HepG2 (cell line): ENCODE measurements around the gene PAM16. TPM values are rescaled to one million over a fixed set of nuclear protein-coding genes. Genes with fewer than 3 reads are reported as not detected.

Experiments
- ATAC-seq: fragments of 200-7000 bp; cut with Tn5 transposase; 3 replicates; pipeline ENCODE4 v1.9.1; 2020; ENCODE audit warnings: mild to moderate bottlenecking, moderate library complexity
- BruUV-seq: library from RNA; stranded (reverse); fragments of 400-500 nt; replicated peaks from 2 replicates; lab custom pipeline; 2021; lab: Mats Ljungman, UMichigan
- CTCF ChIA-PET: fragments of 300-600 bp; formaldehyde crosslinking; extraction: SDS; loops from one replicate; lab custom pipeline; 2021; ENCODE audit warnings: low total read pairs, inconsistent platforms, low intra/inter-chr PET ratio; lab: Yijun Ruan, JAX
- POLR2A ChIA-PET: fragments of 350-600 bp; sonication (Branson Sonifier 250); formaldehyde crosslinking; loops from one replicate; lab custom pipeline; 2020; ENCODE audit warnings: antibody characterized with exemption, inconsistent platforms; lab: Yijun Ruan, JAX
- DNase-seq: peaks from one replicate; pipeline ENCODE4 v3.0.0-alpha.2; 2015; ENCODE audit warnings: low spot score
- FAIRE-seq: peaks from 3 replicates; lab custom pipeline; 2011; peaks lifted over from hg19 to GRCh38; lab: Jason Lieb, UNC
- H2AFZ ChIP-seq: one replicate; pipeline ENCODE4 v1.6.1; 2011; ENCODE audit warnings: low read length, inconsistent platforms
- H3K27ac ChIP-seq: fragments of 300-600 bp; 3 replicates; pipeline ENCODE4 v1.8.0; 2011; ENCODE audit warnings: mixed run types, mild to moderate bottlenecking, mixed read lengths, low read length, inconsistent platforms; ENCODE audit not compliant: insufficient read depth; ENCODE audit errors: extremely low read length
- H3K27me3 ChIP-seq, 2 experiments: fragments of 200-600 bp in 1 of 2; 2 replicates in 1 of 2; 3 replicates in 1 of 2; pipeline versions ENCODE4 v1.6.0 to v1.8.0; 2011; ENCODE audit warnings: low read length in 2 of 2, mild to moderate bottlenecking in 2 of 2, moderate library complexity in 2 of 2, inconsistent platforms in 1 of 2; ENCODE audit not compliant: insufficient read depth in 2 of 2, control insufficient read depth in 1 of 2
- H3K36me3 ChIP-seq, 2 experiments: fragments of 200-600 bp in 1 of 2; replicated peaks in 1 of 2; 2 replicates in 1 of 2; 3 replicates in 1 of 2; pipeline versions ENCODE4 v1.5.1 to v1.8.0; 2011; ENCODE audit warnings: low read length in 2 of 2, inconsistent platforms in 1 of 2; ENCODE audit not compliant: insufficient read depth in 2 of 2, control insufficient read depth in 1 of 2
- H3K4me1 ChIP-seq: 2 replicates; pipeline ENCODE4 v1.5.1; 2012; ENCODE audit warnings: low read length, inconsistent platforms; ENCODE audit not compliant: insufficient read depth
- H3K4me2 ChIP-seq: 2 replicates; pipeline ENCODE4 v1.6.0; 2011; ENCODE audit warnings: low read depth, low read length, inconsistent platforms
- H3K4me3 ChIP-seq, 3 experiments: fragments of 200-600 bp in 1 of 3; sonication (generic), shearing (Covaris generic) in 1 of 3; replicated peaks in 1 of 3; 2 replicates each; pipeline ENCODE4 v1.5.1; 2011 to 2016; ENCODE audit warnings: low read length in 3 of 3, inconsistent platforms in 2 of 3, low read depth in 2 of 3, mild to moderate bottlenecking in 2 of 3, control low read depth in 1 of 3, mixed read lengths in 1 of 3; ENCODE audit not compliant: insufficient read depth in 1 of 3
- H3K79me2 ChIP-seq: one replicate; pipeline ENCODE4 v1.6.1; 2011; ENCODE audit warnings: low read length, inconsistent platforms; ENCODE audit not compliant: insufficient read depth
- H3K9ac ChIP-seq: 2 replicates; pipeline ENCODE4 v1.6.0; 2011; ENCODE audit warnings: mild to moderate bottlenecking, low read depth, low read length, inconsistent platforms; ENCODE audit not compliant: insufficient read depth
- H3K9me3 ChIP-seq: 2 replicates; pipeline ENCODE4 v1.5.1; 2012; ENCODE audit warnings: mild to moderate bottlenecking, low read length
- H4K20me1 ChIP-seq: 2 replicates; pipeline ENCODE4 v1.6.0; 2011; ENCODE audit warnings: inconsistent platforms, mild to moderate bottlenecking, low read length, moderate library complexity; ENCODE audit not compliant: insufficient read depth
- ADNP ChIP-seq: sonication (generic); formaldehyde crosslinking; IDR thresholded peaks from 2 replicates; pipeline ENCODE4 v1.4.0; 2020; ENCODE audit warnings: missing genetic modification reagents
- CC2D1A ChIP-seq: sonication (generic); formaldehyde crosslinking; IDR thresholded peaks from 2 replicates; pipeline ENCODE4 v1.8.1; 2023; ENCODE audit warnings: mild to moderate bottlenecking, missing genetic modification reagents
- GATAD2A ChIP-seq: IDR thresholded peaks from 2 replicates; pipeline ENCODE4 v1.6.1; 2016
- HNRNPK ChIP-seq: fragments of 200-400 bp; formaldehyde crosslinking; IDR thresholded peaks from 2 replicates; pipeline ENCODE4 v1.6.1; 2018; ENCODE audit warnings: low read length, low read depth, moderate library complexity, mild to moderate bottlenecking; ENCODE audit not compliant: poor library complexity, severe bottlenecking
- NCOA2 ChIP-seq: sonication (generic); formaldehyde crosslinking; IDR thresholded peaks from 2 replicates; pipeline ENCODE4 v1.8.0; 2022; ENCODE audit warnings: inconsistent platforms
- SAP130 ChIP-seq: IDR thresholded peaks from 2 replicates; pipeline ENCODE4 v1.6.1; 2016; ENCODE audit warnings: low read depth
- ZFX ChIP-seq: sonication (generic); formaldehyde crosslinking; IDR thresholded peaks from 2 replicates; pipeline ENCODE4 v1.4.0; 2020; ENCODE audit warnings: mild to moderate bottlenecking, low read depth, missing genetic modification reagents, moderate library complexity
- ZNF263 ChIP-seq: sonication (generic); formaldehyde crosslinking; IDR thresholded peaks from 2 replicates; pipeline ENCODE4 v1.4.0; 2020; ENCODE audit warnings: missing genetic modification reagents
- ZNF335 ChIP-seq: sonication (generic); formaldehyde crosslinking; IDR thresholded peaks from 2 replicates; pipeline ENCODE4 v1.4.0; 2020; ENCODE audit warnings: missing genetic modification reagents
- ZNF350 ChIP-seq: sonication (generic); formaldehyde crosslinking; IDR thresholded peaks from 2 replicates; pipeline ENCODE4 v1.4.0; 2020; ENCODE audit warnings: mild to moderate bottlenecking, low read depth, missing genetic modification reagents, borderline replicate concordance
- ZNF589 ChIP-seq: sonication (generic); formaldehyde crosslinking; conservative IDR thresholded peaks from 2 replicates; pipeline ENCODE4 v1.8.0; 2022; ENCODE audit warnings: mild to moderate bottlenecking, moderate library complexity, missing genetic modification reagents
- WGBS: methylation state at CpG from one replicate; pipeline ENCODE4 v1.1.6; 2017; ENCODE audit warnings: low lambda C conversion rate; 5-methylcytosine and 5-hydroxymethylcytosine counted together
- in situ Hi-C: cut with HindIII; loops from 2 replicates; pipeline ENCODE4 v1.10.0; 2017; ENCODE audit warnings: low pct_unique_long_range_greater_than_20kb; ENCODE audit not compliant: extremely low pct_ligation_motif_present
- intact Hi-C: fragments of 100-400 bp; cut with micrococcal nuclease; formaldehyde crosslinking; loops from one replicate; pipeline ENCODE4 v1.10.0; 2022; ENCODE audit not compliant: unreplicated experiment
- polyA plus RNA-seq, 8 experiments: library from polyadenylated mRNA; depleted of rRNA in 3 of 8; stranded (reverse) in 7 of 8; unstranded in 1 of 8; fragments of >200 nt; fragmentation: Illumina TruSeq in 4 of 8; extraction: Trizol in 4 of 8; gene quantifications; 2 replicates each; pipeline versions ENCODE4 v1.2.1 to v1.2.3, GENCODE V29; 2011 to 2016; ENCODE audit warnings: low read depth in 4 of 8, missing spikeins in 1 of 8, mixed read lengths in 1 of 8; ENCODE audit not compliant: insufficient read depth in 1 of 8
- total RNA-seq, 5 experiments: library from RNA; depleted of rRNA; stranded (reverse); fragments of >200 nt; fragmentation: Illumina TruSeq; extraction: Trizol; gene quantifications; 2 replicates each; pipeline ENCODE4 v1.2.3, GENCODE V29; 2016; ENCODE audit warnings: low read depth in 1 of 5
- TF ChIP-seq, protein P1 (sequence below): sonication (generic); formaldehyde crosslinking; IDR thresholded peaks from 2 replicates; pipeline ENCODE4 v1.5.0; 2020; ENCODE audit warnings: mild to moderate bottlenecking, missing genetic modification reagents
- TF ChIP-seq, protein P2 (sequence below): sonication (generic); formaldehyde crosslinking; IDR thresholded peaks from 2 replicates; pipeline ENCODE4 v1.4.0; 2020; ENCODE audit warnings: mild to moderate bottlenecking, missing genetic modification reagents
- TF ChIP-seq, protein P3 (sequence below): IDR thresholded peaks from 2 replicates; pipeline ENCODE4 v1.6.1; 2018; ENCODE audit warnings: missing genetic modification reagents, mild to moderate bottlenecking, missing compliant biosample characterization
- TF ChIP-seq, protein P4 (sequence below): sonication (generic); formaldehyde crosslinking; IDR thresholded peaks from 2 replicates; pipeline ENCODE4 v1.4.0; 2020; ENCODE audit warnings: missing genetic modification reagents

The PAM16 gene
- total and polyA plus RNA-seq, 2 of the 13 experiments (the other 11 are each of a cell fraction or from before 2014, with no cell fraction given): 51.5 to 51.8 TPM

DNA sequence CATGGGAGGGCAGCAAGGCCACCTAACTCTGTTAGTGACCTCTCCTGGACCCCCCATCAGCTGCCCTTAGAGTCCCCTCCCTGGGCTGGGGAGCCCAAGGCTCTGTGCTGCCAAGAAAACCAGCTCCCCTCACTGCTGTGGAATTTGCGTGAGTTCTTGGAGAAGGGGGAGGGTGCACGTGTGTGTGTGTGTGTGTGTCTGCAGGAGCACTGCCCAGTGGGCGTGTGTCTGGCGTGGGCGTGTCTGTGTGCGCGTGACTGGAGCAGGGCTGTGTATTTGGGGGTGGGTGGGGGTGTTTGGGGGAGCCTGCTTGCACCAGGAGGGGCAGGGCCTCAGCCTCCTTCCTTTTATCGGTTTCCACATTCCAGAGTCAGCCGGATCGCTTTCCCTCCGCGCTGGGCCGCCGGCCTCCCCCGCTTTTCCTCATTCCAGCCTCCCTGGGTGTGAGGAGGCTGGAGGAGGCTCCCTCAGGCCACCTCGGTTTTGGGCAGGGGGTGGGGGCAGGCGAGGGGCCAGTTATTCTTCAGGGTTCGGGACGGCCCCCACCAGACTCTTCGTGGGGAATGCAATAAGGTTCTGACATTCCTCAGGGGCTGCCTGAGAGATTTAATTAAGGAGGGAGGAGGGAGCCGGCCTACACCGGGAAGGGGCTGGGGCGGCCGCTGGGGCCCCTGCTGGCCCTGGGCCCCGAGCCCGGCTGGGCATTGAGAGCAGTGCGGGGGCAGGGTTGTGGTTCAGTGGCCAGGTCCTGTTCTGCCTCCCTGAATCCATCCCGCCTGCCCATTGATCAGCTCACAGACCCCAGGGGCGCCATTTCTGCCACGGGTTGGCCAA lies 23.0 kb upstream of the PAM16 start:
- intact Hi-C loops: loop anchor here (2.0 kb wide), 1 partner anchor 15 kb away; no protein-coding TSS in a partner anchor
- WGBS: 24% methylated on average over 22 of the region's 30 CpGs
- in situ Hi-C loops: no loop called here
- Histone ChIP-seq H3K27me3 (no peaks in the 10 kb centered on the region), H3K4me1 (peaks cover 86% of the 10 kb centered on the region), H3K79me2 (peaks cover 50% of the 10 kb centered on the region), H3K9me3 (no peaks in the 10 kb centered on the region), H3K9ac (peak overlapping the region; percentile 42; the same call in 1 of the 2 replicates), H4K20me1 (peaks cover 37% of the 10 kb centered on the region), H3K4me3 (peak overlapping the region; percentile 76 to 92 (median 82); a peak in 5 of 6 replicates), H3K36me3 (peaks cover 0 to 2% of the 10 kb centered on the region in 2 experiments; a peak in 1 of 5 replicates), H3K4me2 (peak overlapping the region; percentile 86), H2AFZ (no peak overlapping the region), H3K27ac (peak overlapping the region; percentile 83)
- ChIA-PET CTCF (interaction anchor here (1.3 kb wide), 1 partner anchor 28 kb away, joined by 3 read pairs; no protein-coding TSS in a partner anchor), POLR2A (interaction anchor here (1.0 to 2.3 kb wide), 10 partner anchors 8 to 493 kb away, joined by 3 to 21 read pairs (median 6); partner anchors contain the start of genes CREBBP and PAM16)
- ATAC-seq (no peak), DNase-seq (no peak), FAIRE-seq (no peak)
- TSS peak; percentile 3 for BruUV-seq
- TF ChIP-seq CC2D1A (no peak), ADNP (CRISPR knock-in tag) (no peak), NCOA2 (CRISPR knock-in tag) (no peak), GATAD2A (CRISPR knock-in tag) (no peak), SAP130 (CRISPR knock-in tag) (0 out of 2 replicates have a peak, but pooled peaks have one; percentile 9), HNRNPK (peak; percentile 1), ZNF335 (no peak), ZNF589 (CRISPR knock-in tag) (no peak), ZNF263 (CRISPR knock-in tag) (no peak), ZNF350 (CRISPR knock-in tag) (no peak), ZFX (CRISPR knock-in tag) (0 out of 2 replicates have a peak, but pooled peaks have one; percentile 7)
- TF ChIP-seq, protein P1, sequence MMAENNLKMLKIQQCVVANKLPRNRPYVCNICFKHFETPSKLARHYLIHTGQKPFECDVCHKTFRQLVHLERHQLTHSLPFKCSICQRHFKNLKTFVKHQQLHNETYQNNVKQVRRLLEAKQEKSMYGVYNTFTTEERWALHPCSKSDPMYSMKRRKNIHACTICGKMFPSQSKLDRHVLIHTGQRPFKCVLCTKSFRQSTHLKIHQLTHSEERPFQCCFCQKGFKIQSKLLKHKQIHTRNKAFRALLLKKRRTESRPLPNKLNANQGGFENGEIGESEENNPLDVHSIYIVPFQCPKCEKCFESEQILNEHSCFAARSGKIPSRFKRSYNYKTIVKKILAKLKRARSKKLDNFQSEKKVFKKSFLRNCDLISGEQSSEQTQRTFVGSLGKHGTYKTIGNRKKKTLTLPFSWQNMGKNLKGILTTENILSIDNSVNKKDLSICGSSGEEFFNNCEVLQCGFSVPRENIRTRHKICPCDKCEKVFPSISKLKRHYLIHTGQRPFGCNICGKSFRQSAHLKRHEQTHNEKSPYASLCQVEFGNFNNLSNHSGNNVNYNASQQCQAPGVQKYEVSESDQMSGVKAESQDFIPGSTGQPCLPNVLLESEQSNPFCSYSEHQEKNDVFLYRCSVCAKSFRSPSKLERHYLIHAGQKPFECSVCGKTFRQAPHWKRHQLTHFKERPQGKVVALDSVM (CRISPR knock-in tag): peak; percentile 87
- TF ChIP-seq, protein P2, sequence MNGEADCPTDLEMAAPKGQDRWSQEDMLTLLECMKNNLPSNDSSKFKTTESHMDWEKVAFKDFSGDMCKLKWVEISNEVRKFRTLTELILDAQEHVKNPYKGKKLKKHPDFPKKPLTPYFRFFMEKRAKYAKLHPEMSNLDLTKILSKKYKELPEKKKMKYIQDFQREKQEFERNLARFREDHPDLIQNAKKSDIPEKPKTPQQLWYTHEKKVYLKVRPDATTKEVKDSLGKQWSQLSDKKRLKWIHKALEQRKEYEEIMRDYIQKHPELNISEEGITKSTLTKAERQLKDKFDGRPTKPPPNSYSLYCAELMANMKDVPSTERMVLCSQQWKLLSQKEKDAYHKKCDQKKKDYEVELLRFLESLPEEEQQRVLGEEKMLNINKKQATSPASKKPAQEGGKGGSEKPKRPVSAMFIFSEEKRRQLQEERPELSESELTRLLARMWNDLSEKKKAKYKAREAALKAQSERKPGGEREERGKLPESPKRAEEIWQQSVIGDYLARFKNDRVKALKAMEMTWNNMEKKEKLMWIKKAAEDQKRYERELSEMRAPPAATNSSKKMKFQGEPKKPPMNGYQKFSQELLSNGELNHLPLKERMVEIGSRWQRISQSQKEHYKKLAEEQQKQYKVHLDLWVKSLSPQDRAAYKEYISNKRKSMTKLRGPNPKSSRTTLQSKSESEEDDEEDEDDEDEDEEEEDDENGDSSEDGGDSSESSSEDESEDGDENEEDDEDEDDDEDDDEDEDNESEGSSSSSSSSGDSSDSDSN (CRISPR knock-in tag): 0 out of 2 replicates have a peak, but pooled peaks have one; percentile 11
- TF ChIP-seq, protein P3, sequence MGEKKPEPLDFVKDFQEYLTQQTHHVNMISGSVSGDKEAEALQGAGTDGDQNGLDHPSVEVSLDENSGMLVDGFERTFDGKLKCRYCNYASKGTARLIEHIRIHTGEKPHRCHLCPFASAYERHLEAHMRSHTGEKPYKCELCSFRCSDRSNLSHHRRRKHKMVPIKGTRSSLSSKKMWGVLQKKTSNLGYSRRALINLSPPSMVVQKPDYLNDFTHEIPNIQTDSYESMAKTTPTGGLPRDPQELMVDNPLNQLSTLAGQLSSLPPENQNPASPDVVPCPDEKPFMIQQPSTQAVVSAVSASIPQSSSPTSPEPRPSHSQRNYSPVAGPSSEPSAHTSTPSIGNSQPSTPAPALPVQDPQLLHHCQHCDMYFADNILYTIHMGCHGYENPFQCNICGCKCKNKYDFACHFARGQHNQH: no peak
- TF ChIP-seq, protein P4, sequence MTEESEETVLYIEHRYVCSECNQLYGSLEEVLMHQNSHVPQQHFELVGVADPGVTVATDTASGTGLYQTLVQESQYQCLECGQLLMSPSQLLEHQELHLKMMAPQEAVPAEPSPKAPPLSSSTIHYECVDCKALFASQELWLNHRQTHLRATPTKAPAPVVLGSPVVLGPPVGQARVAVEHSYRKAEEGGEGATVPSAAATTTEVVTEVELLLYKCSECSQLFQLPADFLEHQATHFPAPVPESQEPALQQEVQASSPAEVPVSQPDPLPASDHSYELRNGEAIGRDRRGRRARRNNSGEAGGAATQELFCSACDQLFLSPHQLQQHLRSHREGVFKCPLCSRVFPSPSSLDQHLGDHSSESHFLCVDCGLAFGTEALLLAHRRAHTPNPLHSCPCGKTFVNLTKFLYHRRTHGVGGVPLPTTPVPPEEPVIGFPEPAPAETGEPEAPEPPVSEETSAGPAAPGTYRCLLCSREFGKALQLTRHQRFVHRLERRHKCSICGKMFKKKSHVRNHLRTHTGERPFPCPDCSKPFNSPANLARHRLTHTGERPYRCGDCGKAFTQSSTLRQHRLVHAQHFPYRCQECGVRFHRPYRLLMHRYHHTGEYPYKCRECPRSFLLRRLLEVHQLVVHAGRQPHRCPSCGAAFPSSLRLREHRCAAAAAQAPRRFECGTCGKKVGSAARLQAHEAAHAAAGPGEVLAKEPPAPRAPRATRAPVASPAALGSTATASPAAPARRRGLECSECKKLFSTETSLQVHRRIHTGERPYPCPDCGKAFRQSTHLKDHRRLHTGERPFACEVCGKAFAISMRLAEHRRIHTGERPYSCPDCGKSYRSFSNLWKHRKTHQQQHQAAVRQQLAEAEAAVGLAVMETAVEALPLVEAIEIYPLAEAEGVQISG (CRISPR knock-in tag): no peak
